HG02870 (cell line): ENCODE data around the gene TRUB1.

ENCODE experiments used
- ATAC-seq: cut with Tn5 transposase; IDR thresholded peaks from one replicate; pipeline ENCODE4 v1.9.1; 2021; ENCODE audit warnings: mild to moderate bottlenecking, moderate library complexity; ENCODE audit not compliant: unreplicated experiment

TRUB1 gene

GRCh38 chr10:115026056-115026745 lies 88.2 kb downstream of the TRUB1 start:
- no peak for ATAC-seq

GRCh38 chr10:115026746-115027140 lies 88.7 kb downstream of the TRUB1 start:
- no peak for ATAC-seq
